Tibial nerve (tissue), 4 donors: Measurements from ENCODE around the gene RASGRF1.

Source experiments
- CTCF ChIP-seq, 5 experiments: fragments of 200-600 bp in 3 of 5; fragments of 450-650 bp in 2 of 5; sonication (generic) in 3 of 5; IDR thresholded peaks; one replicate each; pipeline ENCODE4 v1.5.1; 2016 to 2019; ENCODE audit warnings: antibody characterized with exemption in 5 of 5, mild to moderate bottlenecking in 3 of 5, moderate library complexity in 2 of 5
- EP300 ChIP-seq, 2 donors: sonication (generic); formaldehyde crosslinking; IDR thresholded peaks; one replicate each; pipeline ENCODE4 v1.6.1; 2017; ENCODE audit warnings: antibody characterized with exemption in 2 of 2, mild to moderate bottlenecking in 1 of 2
- POLR2A ChIP-seq, 2 donors: fragments of 450-650 bp; IDR thresholded peaks; one replicate each; pipeline ENCODE4 v1.6.1; 2017; ENCODE audit warnings: antibody characterized with exemption in 2 of 2, mild to moderate bottlenecking in 2 of 2, moderate library complexity in 2 of 2

DNA sequence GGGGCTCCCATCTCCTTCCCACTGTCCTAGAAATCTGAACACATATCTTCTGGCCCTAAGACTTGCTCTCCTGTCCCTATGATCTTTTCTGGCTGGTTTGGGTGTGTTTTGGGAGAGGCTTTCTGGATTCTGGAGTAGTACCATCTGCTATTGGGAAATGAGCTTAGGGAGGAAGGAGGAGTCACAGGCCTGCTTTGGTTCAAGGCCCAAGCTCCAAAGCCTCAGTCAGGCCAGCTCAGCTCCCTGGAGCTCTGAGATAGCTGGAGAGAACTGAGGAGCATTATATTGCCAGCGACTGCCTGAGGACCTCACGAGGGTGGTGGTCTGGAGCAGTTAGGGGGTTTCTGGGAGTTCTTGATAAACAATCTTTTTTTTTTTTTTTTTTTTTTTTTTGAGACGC lies 18.7 kb downstream of the RASGRF1 start:
- no peak for TF ChIP-seq CTCF (IDR thresholded peaks at IDR 0.05)
- no peak for TF ChIP-seq POLR2A (IDR thresholded peaks at IDR 0.05)
- TF ChIP-seq EP300 (IDR thresholded peaks at IDR 0.05), result no peak
